NCI-H446 (cell line): Measurements from ENCODE around the gene UBASH3B.
A peak's percentile ranks its signal among the peaks of the same experiment; 100 is the strongest.

Source experiments
- DNase-seq, 2 experiments: peaks; one replicate each; lab custom pipeline; 2025; lab: John Stamatoyannopoulos, UW

The UBASH3B gene

DNA sequence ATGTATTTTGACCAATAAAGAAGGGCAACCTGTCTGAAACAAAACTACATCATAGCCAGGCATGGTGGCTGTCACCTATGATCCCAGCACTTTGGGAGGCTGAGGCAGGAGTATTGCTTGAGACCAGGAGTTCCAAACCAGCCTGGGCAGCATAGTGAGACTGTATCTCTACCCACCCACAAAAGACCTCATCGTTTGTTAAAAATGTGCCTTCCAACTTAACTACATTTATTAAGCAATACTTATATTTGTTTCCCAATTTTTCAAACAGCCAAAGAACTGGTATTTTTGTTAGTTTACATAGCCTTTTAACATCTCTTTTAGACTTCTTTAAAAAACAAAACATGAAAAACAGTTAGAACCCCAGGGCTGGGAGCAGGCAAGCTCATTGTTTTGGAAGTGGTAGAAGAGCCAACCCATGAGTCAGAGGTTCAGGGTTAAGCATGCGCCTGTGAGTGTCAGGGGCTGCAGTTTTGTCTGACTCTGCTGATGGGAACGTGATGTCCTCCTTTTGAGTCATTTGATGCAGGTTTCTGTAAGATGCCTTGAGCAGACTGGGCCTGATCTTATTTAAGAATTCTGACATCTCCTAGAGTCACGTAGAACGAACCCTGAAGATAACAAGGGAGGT, 128.9 kb downstream of the UBASH3B start:
- DNase-seq, result no peak

DNA sequence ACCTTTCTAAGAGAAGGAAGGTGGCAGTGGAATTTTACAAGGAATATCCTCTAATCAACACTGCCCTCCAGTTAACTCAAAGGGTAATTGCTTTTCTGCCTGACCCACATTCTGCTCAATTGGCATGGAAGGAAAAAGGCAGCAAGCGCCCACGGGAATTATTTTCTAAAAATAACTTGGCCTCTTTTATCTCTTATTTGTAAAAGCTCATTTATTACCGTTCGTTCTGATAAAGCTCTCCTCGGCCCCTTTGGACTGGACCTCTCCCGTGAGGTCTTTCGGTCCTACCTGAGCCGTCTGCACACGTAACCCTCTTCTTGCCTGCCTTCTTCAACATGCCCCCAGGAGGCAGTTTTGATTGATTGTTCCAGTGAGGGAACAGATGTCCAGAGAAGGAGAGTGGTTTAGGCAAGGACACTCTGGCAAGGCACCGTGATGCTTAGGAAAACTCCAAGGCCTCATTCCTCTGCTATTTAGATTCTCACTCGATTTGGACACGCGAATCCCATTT, 129.6 kb downstream of the UBASH3B start:
- DNase-seq, result no peak

DNA sequence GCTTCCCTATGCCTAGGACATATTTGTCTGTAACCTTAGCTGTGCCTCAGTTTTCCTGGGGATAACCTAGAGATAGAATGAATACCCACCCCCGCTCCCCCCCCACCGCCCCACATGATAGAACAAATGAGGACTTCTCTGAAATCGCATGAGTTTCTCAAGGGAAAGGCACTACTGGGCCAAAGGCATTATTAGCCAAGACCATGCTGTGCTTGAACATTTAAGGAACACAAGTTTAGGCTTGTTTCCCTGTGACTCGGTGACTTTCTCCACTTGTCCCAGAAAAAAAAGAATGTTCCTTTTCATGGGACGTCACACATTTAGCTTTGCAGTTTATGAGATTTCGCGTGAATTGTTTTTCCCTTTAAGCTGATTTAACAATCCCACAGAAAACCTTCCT, 131.4 kb downstream of the UBASH3B start:
- DNase-seq, result no peak

DNA sequence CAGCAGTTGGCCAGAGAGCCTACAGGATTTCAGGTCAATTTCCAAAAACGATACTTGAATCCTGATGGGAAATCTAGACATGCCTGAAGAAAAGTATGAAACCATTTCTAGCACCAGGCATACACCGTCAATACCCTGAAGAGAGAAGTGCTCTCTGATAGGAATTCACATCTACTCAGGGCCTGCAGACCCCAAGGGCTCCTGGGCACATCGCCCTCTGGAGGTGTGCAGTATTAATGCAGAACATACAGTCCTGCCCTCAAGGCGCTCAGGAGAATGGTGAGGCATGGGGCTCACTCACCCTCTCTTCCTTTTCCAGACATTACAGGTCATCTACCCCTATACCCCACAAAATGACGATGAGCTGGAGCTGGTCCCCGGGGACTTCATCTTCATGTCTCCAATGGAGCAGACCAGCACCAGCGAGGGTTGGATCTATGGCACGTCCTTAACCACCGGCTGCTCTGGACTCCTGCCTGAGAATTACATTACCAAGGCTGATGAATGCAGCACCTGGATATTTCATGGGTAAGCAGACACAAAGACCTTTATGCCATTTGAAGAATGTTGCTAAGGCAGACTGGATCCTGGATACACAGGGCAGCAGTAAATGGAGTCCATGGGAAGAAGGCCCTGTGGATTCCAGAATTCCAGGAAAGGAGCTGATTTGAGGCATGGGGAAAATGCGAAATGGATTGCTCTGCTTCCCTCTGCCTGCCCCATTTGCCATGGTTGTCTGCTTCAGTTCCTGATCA, 133.4 kb downstream of the UBASH3B start:
- DNase-seq, result no peak

DNA sequence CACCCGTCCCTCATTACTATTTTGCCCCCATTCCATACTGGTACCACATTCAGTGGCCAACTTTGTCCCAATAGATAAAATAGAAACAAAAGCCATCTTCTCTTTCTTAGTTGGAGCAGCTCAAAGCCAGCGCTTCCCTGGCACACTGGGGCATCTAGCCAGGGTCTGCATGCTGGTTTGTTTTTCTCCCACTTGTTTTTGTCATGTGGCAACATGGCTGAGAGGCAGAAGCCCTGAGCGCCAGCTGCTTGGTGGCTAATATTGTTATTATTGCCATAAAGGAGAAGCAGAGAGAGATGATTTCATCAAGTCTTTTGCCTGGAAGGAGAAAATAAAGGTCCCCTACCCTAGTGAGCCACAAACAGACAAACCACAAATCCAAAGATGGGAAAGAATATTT, 134.4 kb downstream of the UBASH3B start:
- no peak for DNase-seq

DNA sequence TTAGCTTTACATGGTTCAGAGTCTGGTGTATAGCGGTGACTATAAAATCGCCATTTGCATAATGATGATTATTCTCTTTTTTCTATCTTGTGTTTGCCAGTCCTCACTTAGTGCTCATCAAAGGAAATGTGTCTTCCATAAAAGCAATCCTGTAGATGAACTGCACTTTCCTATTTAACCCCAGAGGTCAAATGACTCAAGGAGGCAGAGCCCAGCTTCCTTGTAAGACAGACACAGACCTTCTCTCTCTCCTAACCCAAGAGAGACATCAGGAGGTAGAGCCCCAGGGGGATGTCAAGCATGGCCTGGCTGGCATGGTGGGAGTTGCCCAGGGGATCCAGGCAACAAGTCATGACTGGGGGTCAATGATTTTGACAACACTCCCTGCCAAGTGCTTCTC, 135.9 kb downstream of the UBASH3B start:
- no peak for DNase-seq

DNA sequence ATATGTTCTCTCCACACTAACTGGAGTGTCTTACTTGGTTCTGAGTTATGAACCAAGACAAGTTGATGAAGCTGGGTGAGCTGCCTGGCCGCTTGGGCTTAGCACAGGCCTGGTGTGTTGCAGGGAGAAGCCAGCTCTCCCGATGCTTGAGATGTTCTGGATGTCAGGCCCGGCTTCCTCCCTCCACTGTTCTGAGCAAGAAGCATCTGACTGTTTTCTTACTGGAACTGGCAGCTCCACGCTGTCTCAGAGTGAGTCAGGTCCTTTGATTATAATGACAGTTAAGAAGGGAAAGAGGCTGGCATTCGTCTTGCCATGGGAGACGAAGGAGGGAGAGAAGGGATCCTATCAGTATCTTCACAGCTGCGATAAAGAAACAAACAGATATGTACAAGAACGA, 136.3 kb downstream of the UBASH3B start:
- DNase-seq, result no peak

DNA sequence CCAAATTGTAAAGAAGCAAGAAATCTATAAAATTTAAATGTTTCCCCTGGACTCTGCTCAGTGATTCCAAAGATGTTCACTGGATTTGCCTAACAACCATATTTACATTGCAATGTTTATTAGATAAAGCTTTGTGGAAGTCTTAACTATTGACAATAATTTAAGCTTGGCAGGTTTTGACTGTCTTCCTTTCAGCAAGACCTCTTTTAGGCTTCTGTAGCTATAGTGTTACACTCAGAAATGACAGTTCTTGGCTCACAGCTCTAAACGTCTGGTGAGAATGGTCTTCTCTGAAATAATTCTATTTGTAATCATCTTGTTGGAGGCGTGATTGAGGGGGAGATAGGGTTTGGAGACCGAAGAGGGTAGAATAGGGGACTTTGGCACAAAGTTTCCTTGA, 138.0 kb downstream of the UBASH3B start:
- DNase-seq, result no peak

DNA sequence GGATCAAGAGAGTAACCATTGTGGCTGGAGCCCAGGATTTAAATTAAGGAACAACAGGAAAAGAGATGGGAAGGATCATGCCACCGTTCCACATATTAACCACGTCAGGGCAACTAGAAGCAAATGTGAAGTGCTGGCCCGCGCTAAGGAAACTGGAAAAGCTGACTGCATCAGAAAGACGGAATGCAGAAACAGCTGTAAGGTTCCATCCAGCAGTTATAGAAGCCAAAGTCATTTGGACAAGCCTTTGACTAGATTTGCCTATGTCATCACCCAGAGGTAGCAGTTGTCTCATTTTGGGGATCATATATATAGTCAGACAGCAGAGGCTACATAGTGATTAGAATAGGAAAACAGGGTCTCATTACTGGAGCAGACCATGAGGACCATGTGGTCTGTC, 139.8 kb downstream of the UBASH3B start:
- DNase-seq, result no peak

DNA sequence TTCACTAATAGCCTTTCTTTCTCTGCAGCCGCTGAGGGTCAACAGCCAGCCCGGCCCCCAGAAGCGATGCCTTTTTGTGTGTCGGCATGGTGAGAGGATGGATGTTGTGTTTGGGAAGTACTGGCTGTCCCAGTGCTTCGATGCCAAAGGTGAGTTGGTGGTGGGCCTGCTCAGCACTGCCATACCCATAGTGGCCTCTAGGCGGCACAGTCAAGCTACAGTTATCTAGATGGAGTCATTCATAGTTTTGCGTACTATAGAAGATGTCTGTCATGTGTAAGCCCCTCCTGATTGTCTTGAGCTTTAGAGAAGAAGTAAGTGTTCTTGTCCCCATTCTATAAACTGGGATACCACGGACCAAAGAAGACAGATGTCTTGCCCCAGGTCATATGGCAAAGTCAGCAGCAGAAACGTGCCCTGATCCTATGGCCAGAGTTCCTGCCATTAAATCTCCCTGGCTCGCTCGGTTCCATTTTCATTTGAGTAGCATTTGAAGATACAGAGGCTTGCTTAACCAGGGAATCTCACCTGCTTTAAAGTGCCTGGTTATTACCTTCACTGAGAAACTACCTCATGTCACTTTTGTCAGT, 140.7 kb downstream of the UBASH3B start:
- DNase-seq, result peak in 1 of 2 experiments; percentile 37

DNA sequence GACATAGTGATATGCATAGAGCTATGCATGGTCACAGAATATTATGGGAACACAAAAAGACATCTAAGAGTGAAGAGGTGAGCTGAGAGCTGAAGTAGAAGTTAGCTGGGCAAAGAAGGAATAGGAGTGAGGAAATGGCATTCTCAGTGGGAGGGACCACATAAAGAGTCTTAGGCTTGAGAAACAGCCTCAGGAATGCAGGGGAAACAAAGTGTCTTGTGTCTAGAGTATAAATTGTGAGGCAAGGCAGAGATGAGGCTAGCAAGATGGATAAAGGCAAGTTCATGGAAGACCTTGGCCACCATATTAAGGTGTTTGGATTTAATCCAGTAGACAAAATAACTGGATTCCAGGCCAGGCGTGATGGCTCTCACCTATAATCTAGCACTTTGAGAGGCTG, 142.1 kb downstream of the UBASH3B start:
- no peak for DNase-seq

DNA sequence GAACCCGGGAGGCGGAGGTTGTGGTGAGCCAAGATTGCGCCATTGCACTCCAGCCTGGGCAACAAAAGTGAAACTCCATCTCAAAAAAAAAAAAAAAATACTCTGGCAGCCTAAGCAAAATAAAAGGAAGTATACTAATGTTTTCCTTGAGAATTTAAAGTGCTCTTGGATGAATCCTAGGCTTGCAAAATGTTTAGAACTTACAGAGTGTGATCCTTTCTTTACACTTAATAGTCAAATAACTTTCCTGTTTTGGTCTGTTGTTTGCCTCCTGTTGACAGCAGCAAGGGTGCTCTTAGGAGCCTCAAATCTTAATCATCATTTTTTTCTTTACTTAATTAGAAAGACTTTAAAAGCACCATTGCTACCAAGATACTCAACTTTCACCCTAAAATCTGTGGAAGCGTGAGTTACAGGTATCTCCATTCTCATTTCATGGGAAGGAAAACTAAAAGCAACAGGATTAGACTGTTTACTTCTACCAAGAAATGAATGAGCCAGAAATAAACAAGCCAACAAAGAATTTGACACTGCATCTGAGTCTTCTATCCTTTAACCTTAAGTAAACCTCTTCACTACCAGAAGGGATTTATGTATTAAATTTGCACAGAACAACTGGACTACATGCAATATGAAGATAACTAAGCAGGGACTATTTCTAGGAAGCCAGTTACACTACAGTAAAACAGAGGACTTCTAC, 144.0 kb downstream of the UBASH3B start:
- no peak for DNase-seq

DNA sequence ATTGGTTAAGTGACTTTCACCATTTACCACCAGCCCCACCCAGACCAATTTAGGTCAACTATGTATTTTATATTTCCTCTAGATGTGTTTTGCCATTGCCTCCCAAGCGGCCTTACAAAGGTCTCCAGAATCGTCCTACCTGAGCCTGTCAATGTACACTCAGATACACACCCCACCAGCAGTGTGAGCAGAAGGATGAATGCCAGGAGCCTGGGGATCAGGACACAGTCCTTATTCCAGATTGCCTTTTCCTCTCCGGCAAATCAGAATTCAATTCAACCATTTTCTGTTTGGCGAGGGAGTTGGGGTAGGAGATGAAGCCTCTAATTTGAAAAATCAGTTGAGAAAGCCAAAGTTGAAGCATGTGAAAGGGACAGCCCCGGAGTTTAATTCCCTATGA, 147.4 kb downstream of the UBASH3B start:
- no peak for DNase-seq

DNA sequence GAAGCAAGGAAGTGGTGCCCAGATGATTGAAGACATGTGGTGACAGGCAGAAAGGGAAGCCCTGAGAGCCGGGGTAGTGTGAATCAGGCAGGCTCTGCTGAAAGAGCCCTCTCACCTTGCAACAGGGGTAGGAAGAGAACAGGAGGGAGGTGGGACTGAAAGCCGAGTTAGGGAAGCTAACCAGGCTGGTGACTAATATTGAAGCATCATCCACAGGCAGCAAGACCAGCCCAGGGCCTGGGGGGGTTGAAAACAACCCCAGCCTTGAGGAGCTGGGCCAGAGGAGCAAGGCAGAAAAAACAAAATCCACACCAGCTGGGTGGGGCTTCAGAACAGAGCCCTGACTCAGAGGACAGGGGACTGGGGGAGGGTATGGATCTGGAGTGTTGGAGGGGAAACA, 147.8 kb downstream of the UBASH3B start:
- no peak for DNase-seq

DNA sequence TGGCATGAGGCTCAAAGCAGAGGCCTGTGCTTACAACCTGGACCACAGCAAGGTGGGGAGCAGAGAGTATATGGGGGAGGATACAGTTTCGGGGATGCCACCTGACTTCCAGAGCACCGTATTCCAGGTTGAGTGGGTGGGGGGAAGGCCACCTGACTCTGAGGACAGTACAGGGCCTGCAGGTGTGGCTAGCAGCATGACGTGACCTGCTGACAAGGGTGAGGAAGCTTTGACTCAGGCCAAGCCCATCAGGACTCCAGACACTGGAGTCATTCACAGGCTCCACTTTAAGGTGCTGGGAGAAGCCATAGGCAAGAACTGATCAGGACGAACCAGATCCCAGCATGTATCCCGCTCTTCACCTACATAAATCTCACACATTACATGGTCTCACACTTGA, 148.2 kb downstream of the UBASH3B start:
- no peak for DNase-seq

DNA sequence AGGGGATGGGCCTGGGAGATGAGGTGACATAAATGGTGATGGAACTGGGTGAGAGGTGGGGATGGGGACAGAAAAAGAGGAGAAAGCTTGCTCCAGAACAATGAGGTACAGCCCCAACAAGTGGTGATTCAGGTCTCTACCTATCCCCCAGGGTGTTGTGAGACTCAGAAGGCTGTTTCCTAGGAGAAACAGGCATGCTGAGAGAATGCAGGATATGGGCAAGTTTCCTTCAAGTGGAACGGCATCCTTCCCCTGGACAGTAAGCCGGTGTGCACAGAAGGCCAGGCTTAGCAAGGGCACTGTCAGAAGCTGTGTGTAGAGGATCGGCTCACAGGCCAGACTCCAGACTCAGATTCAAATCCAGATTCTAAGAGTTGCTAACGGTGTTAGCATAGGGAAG, 148.6 kb downstream of the UBASH3B start:
- DNase-seq, result no peak

DNA sequence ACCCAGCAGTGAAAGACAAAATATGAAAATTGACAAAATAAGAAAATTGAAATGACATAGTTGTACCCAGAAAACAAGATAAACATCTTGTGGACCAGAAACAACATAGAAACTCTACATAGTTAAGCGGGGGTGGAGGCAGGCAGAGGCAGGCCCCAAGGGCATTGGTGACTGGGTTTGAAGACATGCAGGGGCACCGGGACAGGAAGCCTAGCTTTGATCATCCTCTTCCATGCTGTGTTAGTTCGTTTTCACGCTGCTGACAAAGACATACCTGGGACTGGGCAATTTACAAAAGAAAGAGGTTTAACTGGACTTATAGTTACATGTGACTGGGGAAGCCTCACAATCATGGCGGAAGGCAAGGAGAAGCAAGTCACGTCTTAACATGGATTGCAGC, 149.3 kb downstream of the UBASH3B start:
- no peak for DNase-seq

DNA sequence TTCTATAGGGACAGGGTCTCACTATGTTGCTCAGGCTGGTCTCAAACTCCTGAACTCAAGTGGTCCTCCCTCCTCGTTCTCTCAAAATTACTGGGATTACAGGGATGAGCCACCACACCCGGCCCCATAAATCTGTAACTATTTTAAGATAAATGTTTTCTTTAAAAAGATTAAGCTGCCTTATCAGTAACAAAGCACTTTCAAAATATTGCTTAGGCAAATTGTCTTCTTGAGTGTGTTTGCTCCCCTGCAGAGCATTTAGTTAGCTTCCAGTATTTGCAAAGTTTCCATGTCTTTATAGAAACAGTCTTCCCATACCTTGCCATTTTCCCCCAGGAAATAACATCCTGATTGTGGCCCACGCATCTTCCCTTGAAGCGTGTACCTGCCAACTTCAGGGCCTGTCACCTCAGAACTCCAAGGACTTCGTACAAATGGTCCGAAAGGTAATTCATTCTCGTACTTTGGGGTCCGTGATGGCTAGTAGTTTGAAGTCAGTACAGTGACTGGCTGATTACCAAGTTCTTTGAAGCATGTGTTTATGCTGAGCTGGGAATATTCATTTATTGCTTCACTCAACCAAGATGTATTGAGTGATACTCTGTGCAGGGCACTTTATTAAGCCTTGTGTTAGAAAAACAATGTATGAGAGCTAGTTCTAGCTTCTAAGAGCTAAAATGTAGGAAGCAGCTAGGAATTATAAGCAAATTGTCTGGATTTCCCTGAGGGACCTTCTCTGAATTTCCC, 152.4 kb downstream of the UBASH3B start:
- no peak for DNase-seq

DNA sequence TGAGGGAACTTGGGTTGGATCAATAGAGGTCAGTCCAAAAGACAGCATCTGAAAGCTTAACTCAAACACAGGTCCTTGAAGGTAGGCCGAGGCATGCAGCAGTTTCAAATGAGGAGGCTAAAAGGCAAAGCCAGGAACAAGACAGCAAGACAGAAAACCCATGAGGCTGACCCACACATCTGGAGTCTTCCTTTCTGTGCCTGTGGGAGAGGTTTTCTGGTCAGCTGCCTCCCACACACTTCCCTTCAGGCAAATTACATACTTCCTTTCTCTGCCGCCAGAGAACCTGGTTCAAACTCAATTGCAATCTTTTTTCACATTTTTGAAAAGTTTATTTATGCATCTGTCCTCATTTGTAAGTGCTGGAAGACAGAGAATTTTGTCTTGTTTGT, 153.0 kb downstream of the UBASH3B start:
- DNase-seq, result no peak

DNA sequence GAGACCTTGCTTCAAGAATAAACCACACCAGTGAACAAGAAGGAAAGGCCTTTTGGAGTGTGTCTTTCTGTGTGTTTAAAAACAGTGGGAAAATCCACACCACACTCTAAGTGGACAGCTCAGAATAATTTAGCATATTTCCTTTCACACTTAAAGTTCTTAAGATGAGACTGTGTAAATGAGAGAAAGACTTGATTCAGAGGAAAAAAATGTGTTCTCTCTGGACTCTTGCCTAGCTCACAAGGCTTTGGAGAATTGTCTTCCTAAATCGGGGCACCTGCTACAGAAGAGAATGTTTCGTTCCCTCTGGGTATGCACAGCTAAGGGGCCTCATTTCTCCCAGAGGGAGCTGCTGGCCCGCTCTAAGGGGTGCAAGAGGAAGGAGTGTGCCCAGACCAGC, 154.3 kb downstream of the UBASH3B start:
- DNase-seq, result no peak

DNA sequence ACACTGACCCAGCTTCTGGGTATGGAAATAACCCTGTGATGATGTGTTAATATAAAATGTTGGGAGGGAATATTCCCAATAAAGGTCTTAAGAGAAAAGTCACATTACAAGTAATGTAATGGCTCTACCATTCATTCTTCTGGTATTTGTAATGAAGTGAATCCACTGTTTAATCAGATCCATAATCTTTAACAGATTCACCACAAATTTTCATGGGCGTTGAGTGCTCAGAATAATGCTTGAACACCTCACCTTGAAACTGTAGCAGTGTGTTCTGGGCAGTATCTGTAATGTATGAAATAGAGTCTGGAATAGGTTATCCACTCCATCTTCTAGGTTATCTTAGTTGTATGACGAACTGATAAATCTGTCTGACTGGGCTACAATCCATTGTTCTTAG, 156.2 kb downstream of the UBASH3B start:
- no peak for DNase-seq

DNA sequence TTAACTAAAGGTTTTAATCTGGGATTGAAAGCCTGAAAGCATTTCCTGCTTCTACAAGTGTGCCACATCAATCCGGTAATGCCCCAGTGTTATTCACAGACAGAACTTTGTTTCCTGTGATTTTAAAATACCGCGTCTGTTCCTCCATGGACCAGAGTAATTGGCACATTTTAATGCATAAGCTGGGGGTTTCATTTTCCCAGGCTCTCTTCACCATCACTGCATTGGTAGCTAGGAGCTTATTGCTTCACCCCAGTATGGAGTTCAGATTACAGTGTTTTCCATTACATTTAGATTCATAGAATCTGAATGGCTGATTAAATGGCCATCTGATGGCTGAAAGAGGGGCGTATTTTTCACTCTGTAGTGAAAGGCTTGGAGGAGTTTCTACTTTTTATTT, 157.1 kb downstream of the UBASH3B start:
- DNase-seq, result no peak
